HG03342 (cell line): Measurements from ENCODE around the gene PAX6.

Experiments
- ATAC-seq: cut with Tn5 transposase; IDR thresholded peaks from one replicate; pipeline ENCODE4 v1.9.1; 2021; ENCODE audit warnings: mild to moderate bottlenecking, moderate library complexity; ENCODE audit not compliant: unreplicated experiment

PAX6 gene

GRCh38 chr11:31798554-31799434 is 12.3 kb downstream of the PAX6 start:
- ATAC-seq, result no peak

GRCh38 chr11:31798057-31798553 is 13.0 kb downstream of the PAX6 start:
- ATAC-seq, result no peak

- ATAC-seq, result no peak
These were observed 13.7 kb downstream of the PAX6 start for GRCh38 chr11:31797190-31798056.

GRCh38 chr11:31796499-31797189 is 14.5 kb downstream of the PAX6 start:
- ATAC-seq, result no peak

- no peak for ATAC-seq
These were observed 15.2 kb downstream of the PAX6 start for GRCh38 chr11:31795706-31796498.

- no peak for ATAC-seq
These were observed 16.6 kb downstream of the PAX6 start for GRCh38 chr11:31794548-31794947.

GRCh38 chr11:31793264-31793663 is 17.9 kb downstream of the PAX6 start:
- no peak for ATAC-seq

- ATAC-seq, result no peak
These were observed 18.7 kb downstream of the PAX6 start for GRCh38 chr11:31792456-31792855.

- ATAC-seq, result no peak
These were observed 19.1 kb downstream of the PAX6 start for GRCh38 chr11:31792036-31792435.

- no peak for ATAC-seq
These were observed 20.5 kb downstream of the PAX6 start for GRCh38 chr11:31790649-31791048.

GRCh38 chr11:31788085-31788484 is 23.0 kb downstream of the PAX6 start:
- ATAC-seq, result no peak

GRCh38 chr11:31786996-31787685 is 24.0 kb downstream of the PAX6 start:
- ATAC-seq, result no peak

GRCh38 chr11:31784611-31785010 is 26.5 kb downstream of the PAX6 start:
- ATAC-seq, result no peak

- ATAC-seq, result no peak
These were observed 27.9 kb downstream of the PAX6 start for GRCh38 chr11:31783252-31783651.

- no peak for ATAC-seq
These were observed 28.9 kb downstream of the PAX6 start for GRCh38 chr11:31782257-31782656.

- ATAC-seq, result no peak
These were observed 30.6 kb downstream of the PAX6 start for GRCh38 chr11:31780480-31780971.

- ATAC-seq, result no peak
These were observed 31.0 kb downstream of the PAX6 start for GRCh38 chr11:31780078-31780477.

GRCh38 chr11:31779374-31779791 is 31.7 kb downstream of the PAX6 start:
- ATAC-seq, result no peak

GRCh38 chr11:31772412-31772811 is 38.7 kb downstream of the PAX6 start:
- no peak for ATAC-seq
